Mucosa of gallbladder (tissue), 1 donor: Measurements from ENCODE around the gene TRAF1. TPM values are rescaled to one million over a fixed set of nuclear protein-coding genes. Genes with fewer than 3 reads are reported as not detected.
"Not testable (repeated sequence)": the region's sequence is repeated elsewhere in the genome, so short reads cannot be mapped to it uniquely, and the experiment has no call there.

Experiments used
- DNase-seq: peaks from one replicate; pipeline ENCODE4 v3.0.0-alpha.2; 2020; ENCODE audit warnings: low spot score
- total RNA-seq: library from RNA; stranded (reverse); gene quantifications from one replicate; pipeline ENCODE4 v1.2.1, GENCODE V29; 2021
- donor health status: DM: no; HTN: no; CAD: no.

Gene TRAF1, protein sequence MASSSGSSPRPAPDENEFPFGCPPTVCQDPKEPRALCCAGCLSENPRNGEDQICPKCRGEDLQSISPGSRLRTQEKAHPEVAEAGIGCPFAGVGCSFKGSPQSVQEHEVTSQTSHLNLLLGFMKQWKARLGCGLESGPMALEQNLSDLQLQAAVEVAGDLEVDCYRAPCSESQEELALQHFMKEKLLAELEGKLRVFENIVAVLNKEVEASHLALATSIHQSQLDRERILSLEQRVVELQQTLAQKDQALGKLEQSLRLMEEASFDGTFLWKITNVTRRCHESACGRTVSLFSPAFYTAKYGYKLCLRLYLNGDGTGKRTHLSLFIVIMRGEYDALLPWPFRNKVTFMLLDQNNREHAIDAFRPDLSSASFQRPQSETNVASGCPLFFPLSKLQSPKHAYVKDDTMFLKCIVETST
- total RNA-seq = 7.9 TPM

DNA sequence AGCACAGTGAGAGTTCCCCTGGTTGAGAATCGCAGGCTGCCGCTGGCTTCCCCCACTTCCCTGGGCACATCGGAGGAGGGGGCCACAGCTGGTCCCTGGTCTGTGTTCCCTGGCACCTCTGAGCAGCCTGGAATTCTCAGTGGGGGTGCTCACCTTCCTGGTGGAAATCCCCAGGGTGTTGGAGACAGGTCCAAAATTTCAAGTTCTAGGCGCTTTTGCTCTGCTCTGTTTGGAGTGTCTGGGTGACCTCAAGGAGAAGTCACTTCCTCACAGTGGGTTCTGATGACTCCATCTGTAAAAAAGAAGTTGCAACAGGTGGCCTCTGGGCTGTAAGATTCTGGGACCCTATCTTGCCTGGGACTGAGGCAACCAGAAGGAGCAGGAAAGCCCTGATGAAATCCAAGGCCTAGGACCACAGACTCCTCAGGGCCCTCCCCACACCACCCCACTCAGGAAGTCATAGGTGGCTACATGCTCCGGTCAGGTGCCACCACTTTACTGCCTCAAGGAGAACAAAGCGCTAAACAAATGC lies at the start of gene TRAF1:
TSS of gene TRAF1 (minus strand) at position 400 of the 532 bp plus-strand sequence. CDS start 721 bp downstream, outside the sequence.
- DNase-seq = no peak

DNA sequence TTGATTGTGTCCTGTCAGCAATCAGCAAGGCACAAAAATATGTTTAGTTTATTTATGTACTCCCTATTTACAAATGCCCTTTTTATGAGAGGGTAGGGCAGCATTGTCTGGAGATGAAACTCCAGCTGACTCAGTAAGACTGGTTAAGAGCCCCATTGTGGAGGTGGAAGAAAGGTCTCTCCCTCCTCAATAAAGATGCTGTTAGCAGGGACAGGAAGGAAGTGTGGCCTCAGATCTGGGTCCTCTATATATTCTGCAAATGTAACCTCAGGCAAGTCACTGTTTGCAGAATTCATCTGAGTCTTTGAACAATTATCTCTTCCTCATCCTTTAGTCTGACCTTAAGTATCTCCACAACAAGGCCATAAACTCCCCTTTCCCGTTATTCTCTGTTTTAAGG lies 48.3 kb upstream of the TRAF1 start:
- DNase-seq = no peak

DNA sequence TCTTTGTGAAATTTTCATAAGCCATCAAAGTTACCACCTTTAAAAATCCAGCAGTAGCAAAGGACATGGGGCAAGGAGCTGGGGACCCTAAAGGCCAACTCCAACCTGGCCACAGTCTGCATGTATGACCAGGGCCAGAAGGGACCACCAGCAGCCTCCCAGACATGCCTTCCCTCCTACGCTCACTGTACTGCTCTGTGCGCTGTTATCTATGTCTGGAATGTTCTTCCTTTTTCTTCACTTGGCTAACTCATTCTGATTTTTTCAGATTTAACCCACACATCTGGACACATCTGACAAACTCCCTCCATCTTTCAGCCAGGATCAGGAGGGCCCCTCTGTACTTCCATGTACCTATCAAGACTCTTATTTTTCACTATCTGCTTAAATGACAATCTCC lies 47.6 kb upstream of the TRAF1 start:
- DNase-seq = no peak

DNA sequence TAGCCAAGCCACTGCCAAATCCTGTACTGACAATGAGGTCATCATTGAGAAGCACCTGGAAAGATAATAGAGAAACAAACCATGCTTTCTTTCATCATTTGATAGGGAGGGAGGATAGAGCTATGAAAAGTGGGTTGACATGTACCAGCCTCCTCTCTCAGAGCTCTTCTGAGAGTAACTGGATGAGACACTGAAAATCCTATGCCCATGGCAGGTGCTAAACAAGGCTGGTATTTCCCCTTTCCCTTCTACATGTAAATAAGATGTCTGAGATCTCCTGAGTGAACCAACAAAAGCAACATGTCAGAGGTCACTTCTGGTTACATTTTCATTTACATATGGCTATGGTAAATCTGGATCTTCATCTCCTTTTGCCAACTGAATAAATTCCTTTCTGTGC lies 45.3 kb upstream of the TRAF1 start:
- no peak for DNase-seq

DNA sequence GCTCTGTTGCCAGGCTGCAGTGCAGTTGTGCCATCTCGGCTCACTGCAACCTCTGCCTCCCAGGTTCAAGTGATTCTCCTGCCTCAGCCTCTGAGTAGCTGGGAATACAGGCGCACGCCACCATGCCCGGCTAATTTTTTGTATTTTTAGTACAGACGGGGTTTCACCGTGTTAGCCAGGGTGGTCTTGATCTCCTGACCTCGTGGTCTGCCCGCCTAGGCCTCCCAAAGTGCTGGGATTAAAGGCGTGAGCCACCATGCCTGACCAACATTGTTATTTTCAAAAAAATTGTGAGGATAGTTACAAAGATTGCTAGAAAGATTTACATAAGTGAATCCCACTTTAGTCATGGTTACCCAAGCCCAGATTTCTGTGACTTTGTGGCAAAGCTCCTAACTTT lies 44.9 kb upstream of the TRAF1 start:
- not testable (repeated sequence) for DNase-seq

DNA sequence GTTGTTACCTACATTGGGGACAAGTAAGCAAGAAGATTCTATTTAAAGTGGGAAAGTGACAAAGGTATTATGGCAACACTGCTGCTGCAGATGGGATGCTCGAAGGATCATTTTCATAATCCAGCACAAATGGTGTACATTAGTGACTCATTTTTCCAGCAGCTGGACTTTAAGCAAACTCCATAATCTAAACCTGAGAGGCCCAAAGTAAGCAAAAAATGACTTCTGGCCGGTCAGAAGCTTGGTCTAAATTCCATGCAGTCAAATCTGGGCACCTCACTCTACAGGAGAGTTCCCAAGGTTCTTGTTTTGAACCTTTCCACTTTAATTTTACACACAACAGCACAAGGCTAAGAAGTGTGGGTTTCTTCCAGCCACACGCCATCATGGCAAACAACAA lies 43.6 kb upstream of the TRAF1 start:
- DNase-seq = no peak

DNA sequence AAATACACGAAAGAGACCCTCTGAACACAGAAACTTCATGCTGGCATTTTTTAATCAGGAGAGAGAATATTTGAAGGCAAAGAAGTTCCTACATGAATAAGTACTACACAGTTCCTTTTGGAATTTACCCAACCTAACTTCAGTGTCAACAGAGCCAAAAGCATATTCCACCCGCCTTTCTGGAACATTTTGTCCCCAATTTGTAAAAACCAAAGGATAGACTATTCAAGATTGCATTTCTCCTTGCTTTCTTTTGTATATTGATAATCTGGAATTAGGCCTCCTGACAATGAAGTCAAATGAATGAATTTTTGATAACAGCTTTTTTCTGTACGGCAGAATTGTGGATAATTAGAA lies 39.4 kb upstream of the TRAF1 start:
- no peak for DNase-seq

DNA sequence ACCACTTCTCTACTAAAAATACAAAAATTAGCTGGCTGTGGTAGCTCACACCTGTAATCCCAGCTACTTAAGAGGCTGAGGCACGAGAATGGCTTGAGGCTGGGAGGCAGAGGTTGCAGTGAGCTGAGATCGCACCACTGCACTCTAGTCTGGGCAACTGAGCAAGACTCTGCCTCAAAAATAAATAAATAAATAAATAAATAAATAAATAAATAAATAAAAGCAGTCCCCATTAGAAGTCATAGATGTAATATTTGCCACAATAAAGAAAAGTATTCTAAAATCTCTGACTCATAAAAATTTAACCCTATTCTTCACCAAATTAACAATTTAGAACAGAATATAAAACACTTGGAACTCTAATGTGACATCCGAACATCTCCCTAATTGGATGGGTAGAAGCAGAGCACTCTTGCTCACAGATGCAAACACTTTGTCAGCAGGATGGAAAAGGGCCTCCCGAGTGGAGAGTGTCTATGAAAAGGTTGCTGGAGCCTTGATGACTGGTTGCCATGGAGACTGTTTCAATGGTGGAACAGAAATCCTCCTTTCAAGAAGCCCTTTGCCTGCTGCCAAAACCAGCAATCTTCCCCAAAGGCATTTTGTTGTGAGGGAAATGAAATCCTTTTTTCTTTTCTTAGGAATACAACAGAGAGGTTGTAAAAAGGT lies 38.9 kb upstream of the TRAF1 start:
- DNase-seq = no peak

DNA sequence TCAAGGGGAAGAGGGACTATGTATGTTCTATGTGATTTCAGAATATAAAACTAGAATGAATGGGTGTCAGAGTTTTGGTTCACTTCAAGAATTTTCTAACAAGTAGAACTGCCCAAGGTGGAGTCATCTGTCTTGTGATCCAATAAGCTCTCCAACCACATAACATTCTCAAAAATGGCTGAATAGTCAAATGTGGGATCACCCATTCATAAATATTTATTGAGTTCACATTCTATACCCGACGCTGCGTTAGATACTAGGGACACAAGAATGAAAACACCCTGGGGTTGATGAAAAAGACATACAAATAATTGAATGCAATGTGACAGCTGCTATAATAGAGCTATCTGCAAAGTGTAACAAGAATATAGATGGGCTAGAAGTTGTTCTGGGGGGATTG lies 35.3 kb upstream of the TRAF1 start:
- no peak for DNase-seq

DNA sequence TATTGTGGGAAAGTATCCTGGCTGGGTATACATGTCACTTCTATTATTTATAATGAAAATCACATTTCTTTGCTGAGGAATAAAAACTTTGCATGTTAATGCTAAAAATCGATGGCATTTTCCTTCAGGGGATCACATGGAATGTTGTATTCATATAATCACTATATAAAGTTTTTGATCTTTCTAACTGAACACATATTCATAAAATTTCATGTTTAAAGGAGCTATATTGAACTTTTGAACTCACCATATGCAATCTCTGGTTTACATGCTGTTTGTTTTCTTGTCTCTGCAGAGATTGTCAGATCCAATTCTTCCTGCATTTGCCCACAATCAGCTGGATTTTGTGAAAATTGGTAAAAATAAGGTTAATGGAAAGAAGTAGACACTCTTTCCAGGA lies 33.4 kb upstream of the TRAF1 start:
- DNase-seq = no peak

DNA sequence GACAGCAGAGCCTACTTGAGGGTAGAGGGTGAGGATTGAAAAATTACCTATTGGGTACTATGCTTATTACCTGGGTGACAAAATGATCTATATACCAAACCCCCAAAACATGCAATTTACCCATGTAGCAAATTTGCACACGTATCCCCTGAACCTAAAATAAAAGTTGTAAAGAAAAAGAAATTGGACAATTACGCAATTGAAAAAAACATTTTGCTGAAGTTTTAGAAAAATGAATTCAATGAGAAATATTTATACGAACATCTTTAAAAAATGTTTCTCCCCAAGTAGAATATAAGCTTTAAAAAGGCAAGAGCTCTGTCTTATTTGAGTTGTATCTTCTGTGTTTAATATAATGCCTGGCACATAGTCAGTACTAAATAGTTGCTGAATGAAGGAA lies 30.3 kb upstream of the TRAF1 start:
- DNase-seq = no peak

DNA sequence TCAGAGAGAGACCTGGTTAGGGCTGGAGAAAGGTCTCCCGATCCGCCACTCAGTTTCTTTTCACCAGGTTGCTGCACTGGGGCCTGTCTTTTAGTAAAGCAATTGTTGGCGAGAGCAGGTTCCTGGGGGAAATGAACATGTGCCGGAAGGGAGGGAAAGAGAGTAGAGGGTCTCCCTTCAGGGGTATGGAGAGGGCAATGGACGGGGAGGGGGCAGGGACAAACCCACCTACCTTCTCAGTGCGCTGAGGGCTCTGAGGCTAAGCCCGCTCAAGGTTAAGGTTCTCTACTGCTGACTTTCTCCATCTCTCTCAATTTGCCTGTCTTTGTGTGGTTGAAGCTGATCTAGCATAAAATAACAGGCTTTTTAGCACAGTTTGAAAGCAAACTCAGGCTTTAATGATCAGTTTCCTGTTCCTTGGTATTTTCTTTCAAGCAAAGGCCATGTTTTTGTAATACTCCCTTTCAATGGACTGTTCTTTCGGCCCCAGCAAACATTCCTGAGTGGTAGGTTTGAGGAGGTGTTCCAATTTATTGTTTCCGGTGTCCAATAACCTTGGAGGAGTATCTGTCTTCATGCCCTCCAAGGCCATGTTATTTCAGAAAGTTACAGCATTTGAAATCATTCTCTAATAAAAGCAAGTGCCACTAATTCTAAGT lies 25.5 kb upstream of the TRAF1 start:
- DNase-seq = no peak

DNA sequence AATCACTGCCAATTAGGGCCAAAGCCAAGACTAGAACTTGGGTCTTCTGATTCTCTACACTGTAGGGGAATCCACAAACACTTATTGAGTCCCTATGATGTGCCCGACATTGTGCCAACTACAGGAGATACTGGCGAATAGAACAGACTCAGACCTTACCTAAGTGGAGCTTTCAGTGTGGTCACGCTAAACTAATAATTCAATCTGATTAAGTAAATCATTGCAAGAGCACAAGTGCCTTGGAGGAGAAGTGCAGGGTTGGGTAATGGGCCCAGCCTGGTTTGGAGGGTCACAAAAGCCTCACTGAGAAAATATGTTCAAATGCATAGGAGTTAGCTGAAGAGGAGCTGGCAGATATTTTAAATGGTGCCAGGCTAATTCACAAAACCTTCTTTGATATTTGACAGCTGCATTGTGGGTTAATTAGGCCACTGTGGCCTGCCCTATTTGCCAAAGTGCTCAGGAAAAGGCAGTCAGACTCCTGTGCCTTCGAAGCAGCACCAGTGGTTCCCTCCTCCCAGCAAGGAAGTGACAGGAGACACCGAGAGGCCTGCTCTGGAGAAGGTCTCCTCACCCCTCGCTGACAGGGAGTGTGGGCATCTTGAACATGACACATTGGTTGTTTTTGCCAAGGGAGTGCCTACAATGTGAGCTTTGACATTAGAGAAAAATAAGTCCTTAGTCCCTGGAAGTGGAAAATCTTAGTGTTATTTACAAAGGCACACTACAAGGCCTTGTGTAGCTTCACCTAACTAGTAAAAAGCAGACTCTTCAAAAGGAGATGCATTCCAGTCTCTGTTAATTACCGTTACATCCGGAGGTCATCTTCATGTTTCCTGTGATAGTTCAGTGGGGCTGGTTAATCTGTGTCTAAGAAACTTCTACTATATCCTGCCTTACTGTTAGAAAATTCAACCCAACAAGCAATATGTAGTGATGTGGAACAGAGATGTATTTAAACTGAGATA lies 24.1 kb upstream of the TRAF1 start:
- no peak for DNase-seq

DNA sequence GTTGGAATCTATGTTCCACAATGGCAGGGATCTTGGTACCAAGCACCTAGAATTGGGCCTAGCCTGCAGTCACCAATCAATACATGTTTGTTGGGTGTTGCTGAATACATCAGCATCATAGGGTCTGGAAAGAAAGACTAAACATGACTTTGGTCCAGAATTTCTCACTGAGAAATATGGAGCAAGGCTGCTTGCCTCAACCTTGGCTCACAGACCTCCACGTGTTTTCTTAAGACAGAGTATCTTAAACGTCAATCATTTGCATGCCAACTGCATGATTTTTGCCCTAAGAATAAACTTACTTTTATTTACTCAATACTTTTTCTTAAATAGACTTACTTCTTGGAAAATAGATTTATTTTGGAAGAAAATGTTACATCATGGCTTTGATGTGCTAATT lies 22.7 kb upstream of the TRAF1 start:
- no peak for DNase-seq

DNA sequence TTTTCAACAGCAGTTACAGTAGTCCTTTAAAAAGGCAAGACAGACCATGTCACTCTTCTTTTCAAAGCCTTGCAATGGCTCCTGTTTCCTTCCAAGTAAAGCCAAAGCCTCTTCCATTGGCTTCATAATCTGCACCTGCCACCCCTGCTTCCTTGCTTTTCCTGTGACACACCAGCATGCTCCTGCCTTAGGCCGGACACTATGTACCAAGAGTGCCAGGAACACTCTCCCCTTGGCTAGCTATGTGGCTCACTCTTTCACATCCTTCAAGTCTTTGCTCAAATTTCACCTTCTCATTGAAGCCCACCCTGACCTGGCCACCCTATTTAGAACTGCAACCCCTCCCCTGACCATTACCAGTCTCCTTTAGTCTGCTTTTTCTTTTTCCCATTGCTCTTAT lies 22.2 kb upstream of the TRAF1 start:
- no peak for DNase-seq

DNA sequence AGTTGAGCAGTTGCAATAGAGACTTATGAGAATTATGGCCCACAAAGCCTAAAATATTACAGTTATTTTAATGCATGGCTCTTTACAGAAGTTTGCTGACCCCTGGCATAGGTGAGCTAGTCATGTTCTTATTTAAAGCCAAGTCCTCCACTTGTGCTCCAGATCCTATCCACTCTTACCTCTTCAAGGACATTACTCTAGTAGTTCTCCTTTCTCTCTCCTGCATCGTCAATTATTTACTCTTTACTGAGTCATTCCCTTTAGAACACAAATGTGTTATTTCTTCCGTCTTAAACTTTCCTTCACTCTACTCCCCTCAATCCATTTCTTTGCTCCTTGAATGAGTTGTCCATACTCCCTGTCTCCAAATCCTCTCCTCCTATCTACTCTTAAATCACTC lies 20.6 kb upstream of the TRAF1 start:
- no peak for DNase-seq

DNA sequence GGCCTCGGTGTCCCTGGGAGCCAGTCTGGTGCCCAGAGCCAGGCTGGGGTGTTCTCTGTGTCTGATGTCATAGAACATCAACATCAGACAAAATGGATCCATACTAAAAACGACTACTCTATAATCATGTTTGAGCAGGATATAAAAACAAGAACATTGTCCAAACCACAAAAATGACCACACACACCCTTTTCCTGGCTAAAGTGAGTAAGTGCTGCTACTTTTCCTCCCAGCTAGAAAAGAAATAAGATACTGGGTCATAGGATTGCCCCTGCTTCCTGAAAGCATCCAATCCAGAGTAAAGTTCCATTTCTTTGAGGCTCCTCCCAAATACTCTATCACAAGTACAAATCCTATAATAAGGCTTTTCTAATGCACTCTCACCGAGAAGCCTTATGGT lies 19.7 kb upstream of the TRAF1 start:
- no peak for DNase-seq

DNA sequence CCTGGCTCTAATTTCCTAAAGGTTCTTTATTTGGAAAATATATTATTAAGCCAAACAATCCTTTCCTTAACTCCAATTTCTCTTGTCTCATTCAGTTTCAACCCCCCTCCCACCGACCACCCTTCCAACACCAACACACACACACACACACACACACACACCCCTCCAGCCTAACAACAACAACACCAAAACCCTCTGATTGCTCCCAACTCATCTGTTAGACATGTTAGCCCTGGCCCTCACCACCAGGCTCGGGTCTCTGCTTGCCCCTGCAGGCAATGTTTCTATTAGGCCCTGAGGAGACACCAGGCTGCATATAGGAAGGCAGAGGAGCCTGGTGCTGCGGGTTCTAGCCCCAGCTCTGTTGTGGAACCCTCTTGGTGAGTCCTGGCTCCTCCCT lies 18.4 kb upstream of the TRAF1 start:
- no peak for DNase-seq

DNA sequence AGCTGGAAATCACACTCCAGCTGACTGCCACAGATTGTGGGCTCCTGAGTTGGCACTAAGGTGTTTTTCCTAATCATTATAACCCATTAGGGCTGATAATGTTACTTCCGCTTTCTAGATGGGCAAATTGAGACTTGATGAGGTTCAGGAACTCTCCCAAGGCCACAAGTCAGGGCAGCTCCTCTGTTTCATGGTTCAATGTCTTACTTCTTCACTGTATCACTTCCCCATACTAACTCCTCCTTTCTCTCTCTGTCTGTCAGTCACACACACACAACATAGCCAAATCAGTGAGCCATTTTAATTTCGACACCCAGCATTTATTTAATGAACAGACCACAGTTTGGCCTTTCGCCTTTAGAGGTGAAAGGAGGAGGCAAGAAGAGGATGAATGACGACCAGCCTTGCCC lies 17.8 kb upstream of the TRAF1 start:
- DNase-seq = no peak

DNA sequence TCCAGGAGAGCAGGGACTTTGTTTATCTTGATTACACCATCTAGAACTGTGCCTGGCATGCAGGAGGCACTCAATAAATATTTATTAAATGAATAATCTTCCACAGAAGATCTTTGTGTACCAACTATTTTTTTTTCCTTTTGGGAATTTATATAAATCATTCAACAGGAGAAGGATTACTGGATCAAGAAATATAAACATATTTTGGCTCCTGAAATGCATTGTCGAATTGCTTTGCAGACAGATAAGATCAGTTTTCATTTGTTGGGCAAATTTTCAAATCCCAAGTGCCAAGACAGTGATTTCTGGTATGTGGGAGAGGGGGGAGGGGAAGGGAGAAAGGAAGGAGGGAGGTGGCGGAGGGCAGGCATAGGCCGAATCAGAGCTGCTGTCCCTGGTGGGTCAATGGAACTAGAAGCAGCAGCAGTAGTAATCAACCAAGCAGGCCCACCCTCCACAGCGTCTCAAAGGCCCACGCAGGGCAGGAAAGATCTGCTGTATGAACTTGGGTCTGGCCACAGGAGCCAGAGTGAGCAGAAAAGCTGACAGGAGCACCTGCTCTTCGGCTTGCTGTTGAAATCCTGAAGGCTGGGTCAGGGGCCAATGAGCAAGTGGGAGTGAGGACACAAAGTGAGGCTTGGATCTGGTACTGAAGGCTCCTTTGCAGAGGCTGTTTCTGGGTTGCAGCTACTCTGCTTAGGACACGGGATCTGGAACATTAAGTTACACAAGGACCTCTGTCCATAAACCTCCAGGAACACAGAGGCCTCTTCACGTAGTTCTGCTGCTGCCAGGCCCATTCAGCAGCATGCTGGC lies 15.8 kb upstream of the TRAF1 start:
- no peak for DNase-seq
